Gastrocnemius medialis (tissue), 4 donors: ENCODE data around the gene CLEC1A.

Experiments used
- POLR2A ChIP-seq, 2 donors: fragments of 450-650 bp; IDR thresholded peaks; one replicate each; pipeline ENCODE4 v1.6.1; 2017; ENCODE audit warnings: antibody characterized with exemption in 2 of 2, mild to moderate bottlenecking in 2 of 2, moderate library complexity in 2 of 2
- TF ChIP-seq, protein P1 (sequence below), 5 experiments: fragments of 450-650 bp in 3 of 5; fragments of 200-600 bp in 2 of 5; sonication (generic) in 2 of 5; IDR thresholded peaks in 4 of 5; conservative IDR thresholded peaks in 1 of 5; 1 replicate in 4 of 5; 2 replicates in 1 of 5; pipeline ENCODE4 v1.5.1; 2016 to 2019; ENCODE audit warnings: antibody characterized with exemption in 5 of 5, mild to moderate bottlenecking in 3 of 5, moderate library complexity in 3 of 5

DNA sequence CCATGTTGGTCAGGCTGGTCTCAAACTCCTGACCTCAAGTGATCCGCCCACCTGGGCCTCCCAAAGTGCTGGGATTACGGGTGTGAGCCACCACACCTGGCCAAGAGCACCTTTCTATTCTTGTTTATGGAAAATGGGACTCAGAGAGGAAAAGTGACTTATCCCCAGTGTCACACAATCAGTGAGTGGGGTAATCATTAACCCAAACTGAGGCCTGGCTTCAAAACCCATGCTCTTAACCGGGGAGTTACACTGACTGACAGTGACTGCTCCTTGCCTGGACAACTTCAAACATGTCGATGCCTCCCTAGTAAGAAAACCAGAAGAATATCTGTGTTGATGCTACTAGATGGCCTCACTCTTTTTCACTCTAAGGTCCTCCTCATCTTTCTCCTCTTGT, 23.9 kb upstream of the CLEC1A start:
- TF ChIP-seq, protein P1, sequence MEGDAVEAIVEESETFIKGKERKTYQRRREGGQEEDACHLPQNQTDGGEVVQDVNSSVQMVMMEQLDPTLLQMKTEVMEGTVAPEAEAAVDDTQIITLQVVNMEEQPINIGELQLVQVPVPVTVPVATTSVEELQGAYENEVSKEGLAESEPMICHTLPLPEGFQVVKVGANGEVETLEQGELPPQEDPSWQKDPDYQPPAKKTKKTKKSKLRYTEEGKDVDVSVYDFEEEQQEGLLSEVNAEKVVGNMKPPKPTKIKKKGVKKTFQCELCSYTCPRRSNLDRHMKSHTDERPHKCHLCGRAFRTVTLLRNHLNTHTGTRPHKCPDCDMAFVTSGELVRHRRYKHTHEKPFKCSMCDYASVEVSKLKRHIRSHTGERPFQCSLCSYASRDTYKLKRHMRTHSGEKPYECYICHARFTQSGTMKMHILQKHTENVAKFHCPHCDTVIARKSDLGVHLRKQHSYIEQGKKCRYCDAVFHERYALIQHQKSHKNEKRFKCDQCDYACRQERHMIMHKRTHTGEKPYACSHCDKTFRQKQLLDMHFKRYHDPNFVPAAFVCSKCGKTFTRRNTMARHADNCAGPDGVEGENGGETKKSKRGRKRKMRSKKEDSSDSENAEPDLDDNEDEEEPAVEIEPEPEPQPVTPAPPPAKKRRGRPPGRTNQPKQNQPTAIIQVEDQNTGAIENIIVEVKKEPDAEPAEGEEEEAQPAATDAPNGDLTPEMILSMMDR (IDR thresholded peaks at IDR 0.05 in 4 of 5, conservative IDR thresholded peaks at IDR 0.05 in 1 of 5): no peak
- TF ChIP-seq POLR2A (IDR thresholded peaks at IDR 0.05): no peak
